GM18861 (cell line): ENCODE results near the gene USP31.

ENCODE experiments used
- ATAC-seq: cut with Tn5 transposase; IDR thresholded peaks from one replicate; pipeline ENCODE4 v1.9.1; 2021; ENCODE audit not compliant: unreplicated experiment

USP31 gene

GRCh38 chr16:23024044-23024443 lies 125.2 kb downstream of the USP31 start:
- no peak for ATAC-seq

GRCh38 chr16:23020084-23020483 lies 129.2 kb downstream of the USP31 start:
- ATAC-seq = no peak

GRCh38 chr16:23016368-23016767 lies 132.9 kb downstream of the USP31 start:
- ATAC-seq = no peak

GRCh38 chr16:23015580-23015979 lies 133.7 kb downstream of the USP31 start:
- ATAC-seq = peak; percentile 48

- ATAC-seq = no peak
Observed at GRCh38 chr16:23014592-23014991, 134.7 kb downstream of the USP31 start.
